HepG2 (cell line): ENCODE measurements around the gene NARF. TPM values are rescaled to one million over a fixed set of nuclear protein-coding genes. Genes with fewer than 3 reads are reported as not detected.
A peak's percentile ranks its signal among the peaks of the same experiment; 100 is the strongest.

Source experiments
- ARID3A ChIP-seq: IDR thresholded peaks from 2 replicates; pipeline ENCODE4 v1.6.1; 2012; ENCODE audit warnings: low read depth, low read length, improper control_type of control experiment
- ARID4A ChIP-seq: sonication (generic); formaldehyde crosslinking; IDR thresholded peaks from 2 replicates; pipeline ENCODE4 v1.5.0; 2020; ENCODE audit warnings: mild to moderate bottlenecking, missing genetic modification reagents, borderline replicate concordance
- CBX1 ChIP-seq: IDR thresholded peaks from one replicate; pipeline ENCODE4 v1.6.1; 2016; ENCODE audit warnings: antibody characterized with exemption, low read depth
- HIC2 ChIP-seq: sonication (generic); formaldehyde crosslinking; IDR thresholded peaks from 2 replicates; pipeline ENCODE4 v1.9.0; 2022; ENCODE audit warnings: low read depth, missing genetic modification reagents
- MLX ChIP-seq: IDR thresholded peaks from 2 replicates; pipeline ENCODE4 v1.6.1; 2016
- POGZ ChIP-seq: sonication (generic); formaldehyde crosslinking; IDR thresholded peaks from 2 replicates; pipeline ENCODE4 v1.4.0; 2020; ENCODE audit warnings: mild to moderate bottlenecking, missing genetic modification reagents
- RFX3 ChIP-seq: IDR thresholded peaks from 2 replicates; pipeline ENCODE4 v1.6.1; 2016; ENCODE audit warnings: missing biosample characterization, missing genetic modification reagents
- ZBTB4 ChIP-seq: sonication (generic); formaldehyde crosslinking; IDR thresholded peaks from 2 replicates; pipeline ENCODE4 v1.4.0; 2020; ENCODE audit warnings: missing genetic modification reagents, mild to moderate bottlenecking, borderline replicate concordance
- ZHX1 ChIP-seq: sonication (generic); formaldehyde crosslinking; IDR thresholded peaks from 2 replicates; pipeline ENCODE4 v1.8.1; 2022; ENCODE audit warnings: low read depth, mild to moderate bottlenecking, missing genetic modification reagents
- ZNF784 ChIP-seq: sonication (generic); formaldehyde crosslinking; IDR thresholded peaks from 2 replicates; pipeline ENCODE4 v1.5.1; 2020; ENCODE audit warnings: missing genetic modification reagents, mild to moderate bottlenecking, borderline replicate concordance
- polyA plus RNA-seq, 8 experiments: library from polyadenylated mRNA; depleted of rRNA in 3 of 8; stranded (reverse) in 7 of 8; unstranded in 1 of 8; fragments of >200 nt; fragmentation: Illumina TruSeq in 4 of 8; extraction: Trizol in 4 of 8; gene quantifications; 2 replicates each; pipeline versions ENCODE4 v1.2.1 to v1.2.3, GENCODE V29; 2011 to 2016; ENCODE audit warnings: low read depth in 4 of 8, missing spikeins in 1 of 8, mixed read lengths in 1 of 8; ENCODE audit not compliant: insufficient read depth in 1 of 8
- total RNA-seq, 5 experiments: library from RNA; depleted of rRNA; stranded (reverse); fragments of >200 nt; fragmentation: Illumina TruSeq; extraction: Trizol; gene quantifications; 2 replicates each; pipeline ENCODE4 v1.2.3, GENCODE V29; 2016; ENCODE audit warnings: low read depth in 1 of 5

The NARF gene
- total and polyA plus RNA-seq, 2 of the 13 experiments (the other 11 are each of a cell fraction or from before 2014, with no cell fraction given), result 61.1 to 144 TPM

- TF ChIP-seq ZHX1 (CRISPR knock-in tag) (no peak), ZBTB4 (CRISPR knock-in tag) (peak; percentile 19; the same call in 1 of the 2 replicates), HIC2 (peak; percentile 62; the same call in 1 of the 2 replicates), ARID4A (CRISPR knock-in tag) (no peak; the same call in 1 of the 2 replicates), MLX (CRISPR knock-in tag) (no peak), CBX1 (no peak), POGZ (CRISPR knock-in tag) (no peak), RFX3 (CRISPR knock-in tag) (no peak), ARID3A (no peak), ZNF784 (CRISPR knock-in tag) (no peak)
These were observed 45.7 kb upstream of the NARF start (continued) for GRCh38 chr17:82412535-82413520.
